DLD1 (cell line): ENCODE data around the gene GXYLT1.
"Not testable (repeated sequence)": the region's sequence is repeated elsewhere in the genome, so short reads cannot be mapped to it uniquely, and the experiment has no call there.

Source experiments
- in situ Hi-C: cut with HindIII; loops from 2 replicates; pipeline ENCODE4 v1.10.0; 2017; ENCODE audit warnings: low sequenced_read_pairs

Gene GXYLT1

GRCh38 chr12:42144408-42145196 is at the start of gene GXYLT1:
Gene GXYLT1, minus strand, starts transcription at chr12:42144874. Its CDS starts 228 bp downstream, at chr12:42144646.
- in situ Hi-C loops, result loop anchor here (25.0 kb wide), 1 partner anchor 193 kb away; the partner anchor contains the start of genes PPHLN1 and ZCRB1

- in situ Hi-C loops, result no loop called here
Measured at GRCh38 chr12:42192686-42193085, 48.0 kb upstream of the GXYLT1 start.

GRCh38 chr12:42192258-42192657 is 47.6 kb upstream of the GXYLT1 start:
- in situ Hi-C loops, result no loop called here

GRCh38 chr12:42190376-42190775 is 45.7 kb upstream of the GXYLT1 start:
- in situ Hi-C loops, result no loop called here

GRCh38 chr12:42188275-42188674 is 43.6 kb upstream of the GXYLT1 start:
- in situ Hi-C loops, result not testable (repeated sequence)

GRCh38 chr12:42187799-42188198 is 43.1 kb upstream of the GXYLT1 start:
- in situ Hi-C loops, result no loop called here

GRCh38 chr12:42186793-42187192 is 42.1 kb upstream of the GXYLT1 start:
- in situ Hi-C loops, result no loop called here

- in situ Hi-C loops, result no loop called here
Measured at GRCh38 chr12:42182394-42182793, 37.7 kb upstream of the GXYLT1 start.

- in situ Hi-C loops, result no loop called here
Measured at GRCh38 chr12:42180990-42181596, 36.4 kb upstream of the GXYLT1 start.

GRCh38 chr12:42178101-42178500 is 33.4 kb upstream of the GXYLT1 start:
- in situ Hi-C loops, result no loop called here

GRCh38 chr12:42174978-42175377 is 30.3 kb upstream of the GXYLT1 start:
- in situ Hi-C loops, result no loop called here

- in situ Hi-C loops, result no loop called here
Measured at GRCh38 chr12:42173961-42174521, 29.4 kb upstream of the GXYLT1 start.

- in situ Hi-C loops, result no loop called here
Measured at GRCh38 chr12:42172441-42173210, 28.0 kb upstream of the GXYLT1 start.

- in situ Hi-C loops, result no loop called here
Measured at GRCh38 chr12:42167711-42168110, 23.0 kb upstream of the GXYLT1 start.

- in situ Hi-C loops, result no loop called here
Measured at GRCh38 chr12:42166501-42166900, 21.8 kb upstream of the GXYLT1 start.

- in situ Hi-C loops, result no loop called here
Measured at GRCh38 chr12:42163913-42164312, 19.2 kb upstream of the GXYLT1 start.

- in situ Hi-C loops, result no loop called here
Measured at GRCh38 chr12:42162965-42163364, 18.3 kb upstream of the GXYLT1 start.

- in situ Hi-C loops, result no loop called here
Measured at GRCh38 chr12:42162193-42162592, 17.5 kb upstream of the GXYLT1 start.

- in situ Hi-C loops, result no loop called here
Measured at GRCh38 chr12:42161529-42161928, 16.9 kb upstream of the GXYLT1 start.

GRCh38 chr12:42156232-42156631 is 11.6 kb upstream of the GXYLT1 start:
- in situ Hi-C loops, result no loop called here

GRCh38 chr12:42145552-42146215 is 1.0 kb upstream of the GXYLT1 start:
- in situ Hi-C loops, result loop anchor here (25.0 kb wide), 1 partner anchor 192 kb away; the partner anchor contains the start of genes PPHLN1 and ZCRB1
